Measurements from ENCODE around the gene ERMP1.

The ERMP1 gene

DNA sequence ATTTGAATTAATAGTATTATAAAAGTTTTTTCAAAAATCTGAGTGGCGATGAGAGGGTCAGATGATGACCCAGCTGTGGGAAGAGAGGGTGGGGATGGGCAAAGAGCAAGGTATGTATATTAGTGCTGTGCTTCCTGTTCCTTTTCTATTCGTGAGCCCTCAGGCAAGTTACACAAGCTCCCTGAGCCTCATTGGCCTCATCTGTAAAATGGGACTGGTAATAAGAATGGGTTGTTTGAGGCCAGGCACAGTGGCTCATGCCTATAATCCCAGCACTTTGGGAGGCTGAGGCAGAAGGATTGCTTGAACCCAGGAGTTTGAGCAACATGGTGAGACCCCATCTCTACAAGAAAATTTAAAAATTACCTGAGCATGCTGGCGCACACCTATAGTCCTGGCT, 33.8 kb upstream of the ERMP1 start:
- no peak for DNase-seq (ENCODE audit: insufficient read length, low spot score)
- no peak for FAIRE-seq
- TF ChIP-seq POLR2A (IDR thresholded peaks at IDR 0.05; ENCODE audit: low read depth, low read length): no peak

DNA sequence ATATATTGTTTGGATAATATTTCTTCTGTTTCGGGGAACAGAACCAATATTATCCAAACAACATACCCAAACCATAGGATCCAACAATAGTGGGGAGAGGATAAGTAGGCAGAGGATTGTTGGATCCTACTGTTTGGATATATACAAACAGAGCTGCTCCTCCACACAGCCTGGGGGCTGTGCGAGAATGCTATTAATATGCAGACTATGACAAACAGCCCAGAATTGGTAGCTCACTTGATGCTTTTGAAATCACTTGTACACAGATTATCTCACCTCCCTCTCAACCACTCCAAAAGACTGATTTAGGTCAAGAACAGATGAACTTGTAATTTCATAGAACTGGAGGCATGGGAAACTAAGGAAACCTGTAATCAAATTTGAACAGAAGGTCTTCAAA, 33.4 kb upstream of the ERMP1 start:
- no peak for TF ChIP-seq POLR2A (IDR thresholded peaks at IDR 0.05; ENCODE audit: low read depth, low read length)
- FAIRE-seq: no peak
- DNase-seq (ENCODE audit: insufficient read length, low spot score): no peak

DNA sequence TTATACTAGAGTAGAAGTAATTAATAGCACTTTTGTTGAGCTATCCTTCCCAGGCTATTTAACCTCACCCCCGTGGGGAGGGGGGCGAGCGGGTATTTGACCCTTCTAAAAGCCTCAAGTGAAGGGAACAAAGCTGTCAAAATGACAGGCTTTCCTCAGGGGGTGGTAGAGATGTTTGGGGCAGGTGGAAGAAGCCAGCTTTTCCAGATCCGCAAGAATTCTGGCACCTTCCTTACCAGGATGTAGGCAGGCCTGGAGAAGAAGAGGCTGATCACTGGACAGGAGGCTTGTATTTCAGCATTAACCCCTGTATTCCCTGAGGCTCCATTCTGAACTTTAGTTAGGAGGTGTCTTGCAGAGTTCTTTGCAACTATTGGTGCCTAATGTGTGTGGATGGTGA, 31.5 kb upstream of the ERMP1 start:
- DNase-seq (ENCODE audit: insufficient read length, low spot score): no peak
- no peak for TF ChIP-seq POLR2A (IDR thresholded peaks at IDR 0.05; ENCODE audit: low read depth, low read length)
- FAIRE-seq: no peak

DNA sequence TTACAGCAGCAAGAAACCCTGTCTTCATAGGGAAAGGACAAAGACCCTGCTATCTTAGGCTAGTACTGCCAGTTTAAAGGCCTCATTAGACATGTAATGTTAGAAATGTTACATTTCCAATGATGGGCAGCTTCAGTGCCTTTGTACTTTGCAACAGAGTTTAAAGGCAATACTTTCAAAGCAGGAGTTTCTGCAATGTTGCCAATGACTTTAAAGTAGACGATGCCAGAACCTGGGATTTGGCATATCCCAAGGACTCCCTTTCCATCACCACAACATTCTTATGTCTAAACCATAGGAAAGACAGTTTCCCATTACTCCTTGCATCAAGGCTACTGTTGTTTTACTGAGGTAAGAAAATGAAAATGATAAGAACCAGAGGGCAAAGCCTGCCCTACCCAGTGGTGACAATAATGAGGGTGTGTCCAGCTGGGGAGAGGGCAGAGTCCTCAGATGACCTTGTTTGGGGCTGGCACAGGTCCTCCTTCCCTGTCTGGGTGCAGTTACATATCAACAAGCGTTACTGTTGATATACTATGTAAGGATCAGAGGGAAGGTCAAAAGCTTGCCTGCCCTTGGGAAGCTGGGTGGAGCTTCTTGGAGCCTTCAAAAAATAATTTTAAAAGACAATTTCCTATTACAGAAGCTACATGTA, 30.3 kb upstream of the ERMP1 start:
- FAIRE-seq (no peak), DNase-seq (ENCODE audit: insufficient read length, low spot score) (no peak)
- TF ChIP-seq POLR2A (IDR thresholded peaks at IDR 0.05; ENCODE audit: low read depth, low read length): no peak

DNA sequence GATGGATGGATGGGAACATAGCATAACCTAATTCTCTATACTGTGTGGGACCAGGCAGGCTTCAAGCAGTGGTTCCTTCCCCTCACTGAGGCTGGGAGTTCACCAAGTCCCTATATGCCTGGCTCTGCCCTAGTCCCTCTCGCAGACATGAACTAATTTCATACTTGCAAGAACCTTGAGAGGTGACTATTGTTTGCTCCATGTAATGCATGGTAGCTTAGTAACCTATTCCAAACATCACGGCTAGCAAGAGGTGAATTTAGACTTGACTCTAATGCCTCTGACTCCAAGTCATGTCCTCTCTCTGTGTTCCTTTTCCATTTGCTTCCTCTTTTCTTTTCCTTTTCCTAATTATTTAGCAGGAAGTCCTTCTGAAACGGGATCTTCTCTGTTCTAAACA, 25.9 kb upstream of the ERMP1 start:
- DNase-seq (ENCODE audit: insufficient read length, low spot score): no peak
- no peak for TF ChIP-seq POLR2A (IDR thresholded peaks at IDR 0.05; ENCODE audit: low read depth, low read length)
- FAIRE-seq: no peak

DNA sequence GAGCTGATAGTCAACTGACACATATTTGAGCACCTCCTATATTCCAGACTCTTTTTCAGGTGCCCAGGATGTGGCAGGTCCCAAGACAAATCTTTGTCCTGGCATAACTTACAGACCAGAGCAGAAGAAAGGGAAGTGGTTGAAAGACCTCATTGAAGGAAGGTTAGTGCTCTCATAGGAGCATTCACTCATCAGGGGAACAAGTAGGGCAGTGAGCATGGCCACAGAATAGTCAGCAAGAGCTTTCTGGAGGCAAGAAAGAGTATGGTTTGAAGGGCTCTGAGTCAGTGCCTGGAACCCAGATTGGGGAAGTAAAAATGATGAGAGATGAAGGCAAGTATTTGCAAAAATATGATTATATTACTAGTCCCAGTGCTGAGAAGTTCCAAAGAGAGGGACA, 25.0 kb upstream of the ERMP1 start:
- no peak for DNase-seq (ENCODE audit: insufficient read length, low spot score)
- FAIRE-seq: no peak

DNA sequence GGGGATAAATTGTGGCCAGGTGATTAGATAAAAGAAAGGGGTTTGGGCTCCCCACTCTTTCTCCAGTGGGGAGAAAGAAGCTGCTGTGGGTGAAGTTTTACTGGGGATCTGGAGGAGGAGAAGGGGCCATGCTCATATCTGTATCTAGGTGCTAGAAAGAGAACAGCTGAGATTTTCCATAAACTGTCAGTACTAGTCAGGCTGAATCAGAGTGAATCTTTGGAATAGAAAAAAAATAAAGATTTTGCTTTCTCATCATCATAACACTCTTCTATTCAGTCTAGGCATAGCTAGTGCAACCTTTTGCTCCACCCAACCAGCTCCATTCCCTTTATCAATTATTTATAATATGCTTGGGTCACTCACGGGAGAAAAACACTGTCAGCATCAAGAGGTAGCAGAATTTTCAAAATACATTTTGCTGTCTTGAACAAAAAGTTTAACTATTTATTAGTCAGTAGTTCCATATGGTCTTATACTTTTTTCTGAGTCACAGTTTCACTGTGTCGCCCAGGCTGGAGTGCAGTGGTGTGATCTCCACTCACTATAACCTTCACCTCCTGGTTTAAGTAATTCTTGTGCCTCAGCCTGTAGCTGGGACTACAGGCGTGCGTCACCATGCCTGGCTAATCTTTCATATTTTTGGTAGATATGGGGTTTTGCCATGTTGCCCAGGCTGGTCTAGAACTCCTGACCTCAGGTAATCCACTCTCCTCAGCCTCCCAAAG, 21.3 kb upstream of the ERMP1 start:
- no peak for TF ChIP-seq POLR2A (IDR thresholded peaks at IDR 0.05; ENCODE audit: low read depth, low read length)
- no peak for DNase-seq (ENCODE audit: insufficient read length, low spot score)
- FAIRE-seq: no peak

More for the DNA sequence above, 25.0 kb upstream of the ERMP1 start:
- no peak for TF ChIP-seq POLR2A (IDR thresholded peaks at IDR 0.05; ENCODE audit: low read depth, low read length)

DNA sequence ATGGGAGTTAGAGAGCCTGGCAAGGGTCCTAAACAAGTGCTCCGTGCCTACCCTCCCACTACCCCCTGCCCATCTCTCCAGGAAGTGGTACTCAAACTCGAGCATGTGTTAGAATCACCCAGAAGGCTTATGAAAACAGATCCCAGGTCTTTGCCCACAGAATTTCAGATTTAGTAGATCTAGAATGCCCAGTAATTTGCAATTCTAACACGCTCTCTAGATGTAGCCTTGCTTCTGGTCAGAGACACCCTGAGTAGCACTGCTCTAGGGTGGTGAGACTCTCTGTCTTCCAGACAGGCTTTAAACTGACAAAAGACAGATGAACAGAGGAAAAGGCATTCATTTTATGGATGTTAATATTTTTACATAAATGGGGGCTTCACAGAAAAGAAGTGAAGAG, 20.7 kb upstream of the ERMP1 start:
- no peak for TF ChIP-seq POLR2A (IDR thresholded peaks at IDR 0.05; ENCODE audit: low read depth, low read length)
- FAIRE-seq (no peak), DNase-seq (ENCODE audit: insufficient read length, low spot score) (no peak)

DNA sequence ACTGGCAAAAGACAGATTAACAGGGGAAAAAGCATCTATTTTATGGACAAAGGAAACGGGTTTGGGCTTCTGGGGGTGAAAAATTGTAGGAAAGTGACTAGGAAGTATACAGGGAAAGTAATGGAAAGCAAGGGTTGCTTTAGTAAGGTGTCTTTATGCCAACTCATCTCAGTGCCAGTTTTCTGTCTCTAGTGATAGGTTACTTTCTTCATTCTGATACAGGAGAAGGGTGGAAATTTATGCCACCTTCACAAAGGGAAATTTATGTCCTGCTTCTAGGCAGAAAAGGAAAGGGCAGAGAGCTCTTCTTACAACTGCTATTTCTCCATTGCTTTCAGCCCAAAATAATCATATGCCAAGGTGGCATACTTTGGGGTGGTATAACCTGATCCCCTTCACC, 20.1 kb upstream of the ERMP1 start:
- no peak for DNase-seq (ENCODE audit: insufficient read length, low spot score)
- no peak for FAIRE-seq
- no peak for TF ChIP-seq POLR2A (IDR thresholded peaks at IDR 0.05; ENCODE audit: low read depth, low read length)

DNA sequence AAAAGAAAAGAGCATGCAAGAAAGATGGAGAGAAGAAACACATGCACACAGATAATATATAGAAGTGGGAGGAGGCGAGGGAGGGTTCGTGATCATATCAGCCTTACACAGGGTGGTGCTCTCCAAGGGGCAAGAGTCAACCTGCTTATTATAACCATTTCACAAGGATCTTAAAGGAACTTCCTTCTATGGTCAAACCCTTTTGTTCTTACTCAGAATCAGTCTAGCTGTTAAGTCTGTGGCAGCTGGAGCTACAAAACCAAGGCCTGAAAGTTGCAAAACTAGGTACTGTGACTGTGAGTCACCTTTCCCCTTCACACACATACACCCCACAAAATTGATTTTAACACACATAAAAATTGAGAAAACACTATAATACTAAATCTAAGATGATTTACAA, 18.5 kb upstream of the ERMP1 start:
- FAIRE-seq (no peak), DNase-seq (ENCODE audit: insufficient read length, low spot score) (no peak)

DNA sequence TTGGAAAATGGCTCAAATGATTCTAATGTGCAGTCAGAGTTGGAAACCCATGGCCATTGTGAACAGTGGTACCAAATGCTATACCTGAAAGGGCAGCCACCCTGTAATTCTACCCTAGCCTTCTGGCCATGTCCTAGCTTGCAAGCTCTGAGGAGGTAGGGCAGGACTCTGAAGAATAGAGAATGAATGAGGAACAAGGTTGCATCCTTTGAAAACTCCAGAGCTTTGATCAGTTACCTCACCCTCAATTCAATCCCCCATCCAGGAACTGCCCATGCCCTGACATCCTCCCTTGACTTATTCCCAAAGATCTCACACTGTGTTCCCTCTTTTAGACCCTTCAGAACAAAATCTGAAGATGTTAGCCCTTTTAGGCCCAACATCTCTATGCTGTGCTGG, 17.8 kb upstream of the ERMP1 start:
- TF ChIP-seq POLR2A (IDR thresholded peaks at IDR 0.05; ENCODE audit: low read depth, low read length): no peak
- no peak for DNase-seq (ENCODE audit: insufficient read length, low spot score)
- FAIRE-seq: no peak

More for the DNA sequence above, 18.5 kb upstream of the ERMP1 start:
- TF ChIP-seq POLR2A (IDR thresholded peaks at IDR 0.05; ENCODE audit: low read depth, low read length): no peak

DNA sequence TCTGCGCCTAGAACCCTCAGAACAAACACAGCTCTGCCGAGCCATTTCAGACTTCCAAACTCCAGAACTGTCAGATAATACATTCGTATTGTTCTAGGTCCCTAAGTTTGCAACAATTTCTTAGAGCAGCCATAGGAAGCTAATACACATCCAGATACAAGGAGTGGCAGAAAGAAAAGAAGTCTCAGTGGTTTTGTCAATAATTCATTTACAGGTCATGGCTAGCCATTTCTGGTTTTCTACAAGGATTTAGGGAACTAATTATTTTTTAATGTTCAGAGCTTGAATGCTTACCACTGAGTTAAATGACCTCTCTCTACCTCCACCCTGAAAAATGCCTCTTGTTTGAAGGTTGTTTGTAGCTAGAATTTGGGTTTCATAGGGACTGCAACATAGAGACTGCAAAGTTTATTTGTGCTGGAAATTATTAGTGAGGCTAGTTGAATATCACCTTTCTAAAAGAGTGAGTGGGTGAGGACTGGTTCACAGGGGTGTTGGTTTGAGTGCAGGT, 15.5 kb upstream of the ERMP1 start:
- no peak for FAIRE-seq
- no peak for TF ChIP-seq POLR2A (IDR thresholded peaks at IDR 0.05; ENCODE audit: low read depth, low read length)
- no peak for DNase-seq (ENCODE audit: insufficient read length, low spot score)

DNA sequence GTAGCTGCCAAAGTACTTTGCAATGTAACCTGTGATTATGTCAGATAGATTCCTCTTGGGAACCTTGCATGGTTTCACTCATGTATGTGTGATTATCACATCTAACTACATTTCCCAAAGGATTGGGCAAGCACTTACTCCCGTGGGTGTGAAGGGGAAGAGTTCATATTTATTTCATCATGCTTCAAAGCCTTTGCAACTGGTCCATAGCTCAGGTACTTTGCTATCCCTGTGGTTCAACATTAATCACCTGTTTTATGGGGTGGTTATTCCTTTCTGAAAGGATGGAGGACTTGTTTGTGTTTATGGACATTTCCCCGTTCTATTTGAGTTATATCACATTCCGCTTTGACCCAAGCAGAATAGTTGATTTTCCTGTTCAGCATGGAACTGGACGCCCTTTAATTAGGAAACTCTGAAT, 13.6 kb upstream of the ERMP1 start:
- DNase-seq (ENCODE audit: insufficient read length, low spot score) (no peak), FAIRE-seq (no peak)
- no peak for TF ChIP-seq POLR2A (IDR thresholded peaks at IDR 0.05; ENCODE audit: low read depth, low read length)

DNA sequence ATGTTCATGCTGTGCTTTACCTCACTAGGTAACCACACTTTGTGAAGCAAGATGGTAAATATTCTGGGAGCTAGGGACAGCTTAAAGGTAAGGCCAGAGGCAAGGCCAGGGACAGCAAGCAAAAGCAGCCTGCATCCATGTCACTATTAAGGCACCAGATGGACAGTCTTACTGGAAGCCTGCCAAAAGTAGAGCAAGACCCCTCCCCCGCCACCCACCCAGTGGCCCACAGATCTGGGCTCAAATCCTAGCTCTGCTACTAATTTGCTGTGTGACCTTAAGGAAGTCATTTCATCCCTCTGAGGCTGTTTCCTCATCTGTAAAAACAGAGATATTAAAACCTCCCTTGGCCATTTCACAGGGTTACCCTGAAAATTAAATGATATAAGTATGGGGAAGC, 13.2 kb upstream of the ERMP1 start:
- TF ChIP-seq POLR2A (IDR thresholded peaks at IDR 0.05; ENCODE audit: low read depth, low read length): no peak
- FAIRE-seq (no peak), DNase-seq (ENCODE audit: insufficient read length, low spot score) (no peak)

DNA sequence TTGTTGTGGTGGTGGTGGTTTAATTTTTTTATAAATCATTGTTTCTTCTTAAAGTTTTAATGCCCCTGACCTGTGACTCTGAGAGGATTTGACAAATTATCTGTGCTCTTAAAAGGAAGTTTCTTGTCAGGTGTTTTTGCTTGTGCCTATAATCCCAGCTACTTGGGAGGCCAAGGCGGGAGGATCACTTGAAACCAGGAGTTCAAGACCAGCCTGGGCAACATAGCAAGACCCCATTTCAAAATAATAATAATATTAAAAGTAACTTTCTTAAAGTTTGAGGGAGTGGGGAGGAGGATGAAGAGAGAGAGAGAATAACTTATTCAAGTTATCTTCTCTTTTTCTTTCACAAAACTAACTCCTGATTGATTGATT, 12.2 kb upstream of the ERMP1 start:
- no peak for TF ChIP-seq POLR2A (IDR thresholded peaks at IDR 0.05; ENCODE audit: low read depth, low read length)
- no peak for FAIRE-seq

More for the DNA sequence above, 12.2 kb upstream of the ERMP1 start:
- no peak for DNase-seq (ENCODE audit: insufficient read length, low spot score)
